ENCODE results near the gene PAK1.

- TF ChIP-seq CTCF (IDR thresholded peaks at IDR 0.05): no peak
- TF ChIP-seq POLR2A (IDR thresholded peaks at IDR 0.05): no peak
- TF ChIP-seq POLR2AphosphoS5 (IDR thresholded peaks at IDR 0.05): no peak
- TF ChIP-seq EP300 (IDR thresholded peaks at IDR 0.05): no peak
Measured at GRCh38 chr11:77517226-77517625, 43.3 kb upstream of the PAK1 start.
